Naive thymus-derived CD4-positive, alpha-beta T cell (primary cell): ENCODE data around the gene CAB39L. TPM values are rescaled to one million over a fixed set of nuclear protein-coding genes. Genes with fewer than 3 reads are reported as not detected.

Source experiments
- ATAC-seq: fragments of 150-1000 bp; cut with Tn5 transposase; 2 replicates; pipeline ENCODE4 v1.10.0; 2021; ENCODE audit warnings: mild to moderate bottlenecking, moderate library complexity
- CTCF ChIA-PET: fragments of 350-600 bp; sonication (Branson Sonifier 250); formaldehyde crosslinking; loops from one replicate; lab custom pipeline; 2021; ENCODE audit warnings: antibody characterized with exemption; lab: Charles Lee
- POLR2A ChIA-PET: fragments of 350-600 bp; sonication (Branson Sonifier 250); formaldehyde crosslinking; loops from one replicate; lab custom pipeline; 2021; ENCODE audit warnings: antibody characterized with exemption, inconsistent platforms; lab: Charles Lee
- DNase-seq, 9 donors: peaks; one replicate each; pipeline versions ENCODE4 v3.0.0 to v3.0.0-alpha.2; 2020 to 2022; ENCODE audit warnings: mixed read lengths in 1 of 9
- H3K27ac ChIP-seq: one replicate; pipeline ENCODE4 v1.7.0; 2013; ENCODE audit warnings: mild to moderate bottlenecking, low read depth, low read length, moderate library complexity
- H3K27me3 ChIP-seq, 2 donors: one replicate each; pipeline ENCODE4 v1.7.0; 2013; ENCODE audit warnings: low read length in 2 of 2, mild to moderate bottlenecking in 2 of 2, moderate library complexity in 2 of 2; ENCODE audit not compliant: control insufficient read depth in 2 of 2, insufficient read depth in 2 of 2
- H3K36me3 ChIP-seq, 3 experiments: 1 replicate in 2 of 3; 2 replicates in 1 of 3; pipeline ENCODE4 v1.7.0; 2013; ENCODE audit warnings: low read length in 3 of 3, mild to moderate bottlenecking in 3 of 3, moderate library complexity in 1 of 3; ENCODE audit not compliant: insufficient read depth in 3 of 3, control insufficient read depth in 2 of 3
- H3K4me1 ChIP-seq, 2 donors: one replicate each; pipeline ENCODE4 v1.7.0; 2013; ENCODE audit warnings: low read length in 2 of 2, mild to moderate bottlenecking in 2 of 2, moderate library complexity in 1 of 2; ENCODE audit not compliant: control insufficient read depth in 2 of 2, insufficient read depth in 2 of 2
- H3K4me3 ChIP-seq: 2 replicates; pipeline ENCODE4 v1.7.0; 2013; ENCODE audit warnings: mild to moderate bottlenecking, low read length
- H3K9me3 ChIP-seq, 3 experiments: 1 replicate in 2 of 3; 2 replicates in 1 of 3; pipeline ENCODE4 v1.7.0; 2013; ENCODE audit warnings: low read length in 3 of 3; ENCODE audit not compliant: control insufficient read depth in 2 of 3
- H3K27ac Mint-ChIP-seq, 9 donors: one replicate each; pipeline ENCODE4 v1.8.0; 2020 to 2022; ENCODE audit warnings: mixed read lengths in 9 of 9, mild to moderate bottlenecking in 8 of 9, moderate library complexity in 5 of 9, inconsistent platforms in 2 of 9
- H3K27me3 Mint-ChIP-seq, 5 donors: one replicate each; pipeline ENCODE4 v1.8.0; 2021 to 2022; ENCODE audit warnings: mixed read lengths in 5 of 5, mild to moderate bottlenecking in 1 of 5
- H3K36me3 Mint-ChIP-seq, 5 donors: one replicate each; pipeline ENCODE4 v1.8.0; 2020 to 2022; ENCODE audit warnings: mixed read lengths in 5 of 5, mild to moderate bottlenecking in 3 of 5, inconsistent platforms in 1 of 5
- H3K4me1 Mint-ChIP-seq, 7 donors: one replicate each; pipeline ENCODE4 v1.8.0; 2020 to 2022; ENCODE audit warnings: mixed read lengths in 7 of 7, mild to moderate bottlenecking in 3 of 7, inconsistent platforms in 1 of 7
- H3K4me3 Mint-ChIP-seq, 10 donors: one replicate each; pipeline ENCODE4 v1.8.0; 2020 to 2022; ENCODE audit warnings: mild to moderate bottlenecking in 10 of 10, mixed read lengths in 10 of 10, moderate library complexity in 6 of 10, inconsistent platforms in 2 of 10
- H3K9me3 Mint-ChIP-seq, 11 donors: one replicate each; pipeline ENCODE4 v1.8.0; 2020 to 2022; ENCODE audit warnings: mixed read lengths in 11 of 11, mild to moderate bottlenecking in 4 of 11, inconsistent platforms in 1 of 11, moderate library complexity in 1 of 11
- intact Hi-C, 2 donors: fragments of 100-400 bp; cut with micrococcal nuclease; formaldehyde crosslinking; loops; one replicate each; pipeline ENCODE4 v1.15.1; 2023
- polyA plus RNA-seq, 2 donors: library from polyadenylated mRNA; unstranded; fragments of 300-500 nt; fragmentation: Illumina TruSeq; gene quantifications; one replicate each; pipeline ENCODE4 v1.2.3, GENCODE V29; 2021
- total RNA-seq, 6 experiments: library from RNA in 5 of 6; stranded (reverse) in 5 of 6; gene quantifications; 1 replicate in 5 of 6; 2 replicates in 1 of 6; pipeline ENCODE4 v1.2.3 and lab custom pipeline; 2021 to 2026

CAB39L gene
- total and polyA plus RNA-seq, 7 experiments from 2014 or later = 2.9 to 5.9 (median 4.6) TPM

DNA sequence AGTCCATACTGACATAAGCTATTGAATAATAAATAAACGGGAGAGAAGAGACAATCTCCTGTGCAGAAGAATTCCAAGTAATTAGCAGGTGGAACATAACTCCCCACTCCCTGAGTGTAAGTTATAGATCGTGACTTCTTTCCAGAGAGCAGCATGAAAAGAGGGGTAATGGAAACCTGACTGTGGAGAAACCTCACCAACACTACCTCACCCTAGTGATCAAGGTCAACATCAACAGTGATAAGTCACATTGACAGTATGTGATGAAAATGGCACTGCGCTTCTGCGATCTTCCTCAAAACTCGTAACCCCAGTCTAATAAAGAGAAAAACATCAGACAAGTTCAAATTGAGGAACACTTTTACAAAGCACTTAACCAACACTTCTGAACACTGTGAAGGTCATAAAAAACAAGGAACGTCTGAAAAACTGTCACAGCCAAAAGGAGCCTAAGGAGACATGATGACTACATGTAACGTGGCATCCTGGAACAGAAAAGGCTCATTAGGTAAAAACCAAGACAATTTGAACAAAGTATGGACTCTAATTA is 19.8 kb downstream of the CAB39L start:
- peaks cover 0 to 2% (median 0%) of the 10 kb centered on the region in 7 donors for H3K4me1 Mint-ChIP-seq
- H3K27ac Mint-ChIP-seq = no peak overlapping the region
- H3K36me3 Mint-ChIP-seq = peaks cover 0 to 16% (median 4%) of the 10 kb centered on the region in 5 donors
- H3K9me3 ChIP-seq = no peaks in the 10 kb centered on the region
- H3K4me3 Mint-ChIP-seq = no peak overlapping the region
- ChIA-PET CTCF (no interaction called here), POLR2A (no interaction called here)
- H3K9me3 Mint-ChIP-seq = peaks cover 0 to 1% (median 0%) of the 10 kb centered on the region in 11 donors
- no peak overlapping the region for H3K27ac ChIP-seq
- H3K4me1 ChIP-seq = no peaks in the 10 kb centered on the region
- H3K36me3 ChIP-seq = no peaks in the 10 kb centered on the region
- no peaks in the 10 kb centered on the region for H3K27me3 ChIP-seq
- peaks cover 0 to 2% (median 0%) of the 10 kb centered on the region in 5 donors for H3K27me3 Mint-ChIP-seq
- no peak for DNase-seq
- H3K4me3 ChIP-seq = no peak overlapping the region
- intact Hi-C loops = no loop called here
- ATAC-seq = no peak

DNA sequence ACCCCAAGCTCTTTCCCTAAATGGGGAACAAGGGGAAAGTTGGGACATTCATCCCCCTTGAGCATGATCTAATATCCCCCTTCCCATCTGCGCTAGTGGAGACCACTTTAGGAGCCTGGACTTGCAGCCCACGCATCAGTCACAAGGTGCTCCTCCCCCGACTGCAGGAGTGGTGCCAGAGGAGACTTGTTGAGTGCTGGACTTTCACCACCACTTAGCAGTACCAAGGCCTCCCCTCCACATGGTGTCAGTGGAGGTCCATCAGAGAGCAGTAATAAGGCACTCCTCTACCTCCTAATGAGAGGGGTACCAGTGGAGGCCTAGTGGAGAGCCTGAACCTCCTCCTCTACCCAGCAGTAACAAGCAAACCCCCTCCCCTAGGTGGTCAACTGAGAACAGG is 22.5 kb downstream of the CAB39L start:
- intact Hi-C loops = loop anchor here (1.0 to 2.0 kb wide), 2 partner anchors 186 to 425 kb away; no protein-coding TSS in a partner anchor
- DNase-seq = peak in 2 of 9 donors; percentile 15 to 30
- no peak overlapping the region for H3K27ac Mint-ChIP-seq
- no peaks in the 10 kb centered on the region for H3K9me3 Mint-ChIP-seq
- Histone ChIP-seq H3K9me3 (no peaks in the 10 kb centered on the region), H3K4me1 (no peaks in the 10 kb centered on the region), H3K27ac (no peak overlapping the region), H3K36me3 (no peaks in the 10 kb centered on the region), H3K4me3 (no peak overlapping the region), H3K27me3 (no peaks in the 10 kb centered on the region)
- peaks cover 0 to 2% (median 0%) of the 10 kb centered on the region in 7 donors for H3K4me1 Mint-ChIP-seq
- ATAC-seq = no peak
- ChIA-PET POLR2A (no interaction called here), CTCF (no interaction called here)
- H3K36me3 Mint-ChIP-seq = peaks cover 0 to 4% (median 3%) of the 10 kb centered on the region in 5 donors
- H3K27me3 Mint-ChIP-seq = peaks cover 0 to 5% (median 0%) of the 10 kb centered on the region in 5 donors
- no peak overlapping the region for H3K4me3 Mint-ChIP-seq

DNA sequence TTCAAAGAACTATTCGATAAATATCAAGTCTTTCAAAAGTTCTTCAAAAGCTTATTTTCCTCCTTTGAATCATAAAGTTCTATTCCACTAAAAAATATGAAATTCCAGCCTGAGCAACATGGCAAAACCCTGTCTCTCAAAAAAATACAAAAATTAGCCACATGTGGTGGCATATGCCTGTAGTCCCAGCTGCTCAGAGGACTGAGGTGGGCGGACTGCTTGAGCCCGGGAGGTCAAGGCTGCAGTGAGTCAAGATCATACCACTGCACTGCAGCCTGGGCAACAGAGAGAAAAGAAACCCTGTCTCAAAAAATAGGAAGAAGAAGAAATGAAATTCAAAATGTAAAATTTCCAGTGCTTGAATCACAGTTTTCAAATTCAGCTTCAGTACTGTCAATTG is 24.6 kb downstream of the CAB39L start:
- H3K36me3 Mint-ChIP-seq = peaks cover 0 to 4% (median 3%) of the 10 kb centered on the region in 5 donors
- H3K4me1 Mint-ChIP-seq = peaks cover 0 to 2% (median 0%) of the 10 kb centered on the region in 7 donors
- H3K4me3 Mint-ChIP-seq = no peak overlapping the region
- ChIA-PET POLR2A (no interaction called here), CTCF (no interaction called here)
- Histone ChIP-seq H3K9me3 (no peaks in the 10 kb centered on the region), H3K4me3 (no peak overlapping the region), H3K4me1 (no peaks in the 10 kb centered on the region), H3K27me3 (no peaks in the 10 kb centered on the region), H3K27ac (no peak overlapping the region), H3K36me3 (no peaks in the 10 kb centered on the region)
- DNase-seq (no peak), ATAC-seq (no peak)
- peaks cover 0 to 2% (median 0%) of the 10 kb centered on the region in 11 donors for H3K9me3 Mint-ChIP-seq
- H3K27ac Mint-ChIP-seq = no peak overlapping the region
- H3K27me3 Mint-ChIP-seq = peaks cover 0 to 5% (median 0%) of the 10 kb centered on the region in 5 donors
- intact Hi-C loops = no loop called here

DNA sequence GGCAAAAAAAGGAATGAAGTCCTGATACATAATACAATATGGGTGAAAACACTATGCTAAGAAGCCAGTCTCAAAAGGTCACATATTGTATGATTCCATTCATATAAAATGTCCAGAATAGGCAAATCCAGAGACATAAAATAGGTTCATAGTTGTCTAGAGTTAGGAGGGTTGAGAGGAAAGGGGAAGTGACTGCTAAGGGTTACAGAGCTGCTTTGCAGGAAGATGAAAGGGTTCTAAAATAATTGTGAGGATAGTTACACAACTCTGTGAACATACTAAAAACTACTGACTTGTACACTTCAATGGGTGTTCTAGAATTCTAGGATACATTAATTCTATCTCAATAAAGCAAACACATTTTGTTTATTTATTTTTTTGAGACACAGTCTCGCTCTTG is 25.7 kb downstream of the CAB39L start:
- Mint-ChIP-seq H3K36me3 (peaks cover 0 to under 1% (median 0%) of the 10 kb centered on the region in 5 donors), H3K4me1 (peaks cover 0 to 2% (median 0%) of the 10 kb centered on the region in 7 donors), H3K9me3 (peaks cover 0 to 2% (median 0%) of the 10 kb centered on the region in 11 donors), H3K4me3 (no peak overlapping the region), H3K27ac (no peak overlapping the region), H3K27me3 (peaks cover 0 to 5% (median 0%) of the 10 kb centered on the region in 5 donors)
- Histone ChIP-seq H3K27ac (no peak overlapping the region), H3K4me3 (no peak overlapping the region), H3K4me1 (no peaks in the 10 kb centered on the region), H3K27me3 (no peaks in the 10 kb centered on the region), H3K9me3 (no peaks in the 10 kb centered on the region), H3K36me3 (no peaks in the 10 kb centered on the region)
- CTCF ChIA-PET = no interaction called here
- DNase-seq (no peak), ATAC-seq (no peak)
- POLR2A ChIA-PET = no interaction called here
- intact Hi-C loops = no loop called here

DNA sequence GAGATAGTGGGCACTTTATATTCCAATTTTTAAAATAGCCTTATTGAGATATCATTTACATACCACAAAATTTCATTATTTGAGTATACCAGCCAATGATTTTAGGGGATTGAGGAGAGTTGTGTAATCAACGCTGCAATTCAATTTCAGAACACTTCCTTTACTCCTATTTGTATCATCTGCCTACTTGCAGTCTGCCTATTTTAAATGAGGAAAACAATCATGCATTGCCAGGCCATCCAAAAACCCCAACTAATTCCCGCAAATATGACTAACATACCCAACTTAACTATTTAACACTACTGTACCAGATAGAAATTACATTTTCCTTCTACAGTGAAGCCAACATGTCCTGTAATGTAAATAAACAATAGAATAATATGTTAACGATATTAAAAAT is 26.7 kb downstream of the CAB39L start:
- ATAC-seq (no peak), DNase-seq (no peak)
- Mint-ChIP-seq H3K27me3 (peaks cover 0 to 5% (median 0%) of the 10 kb centered on the region in 5 donors), H3K9me3 (peaks cover 0 to 2% (median 0%) of the 10 kb centered on the region in 11 donors), H3K36me3 (peaks cover 0 to 8% (median 0%) of the 10 kb centered on the region in 5 donors), H3K4me3 (no peak overlapping the region), H3K27ac (no peak overlapping the region), H3K4me1 (peaks cover 0 to 2% (median 0%) of the 10 kb centered on the region in 7 donors)
- CTCF ChIA-PET = no interaction called here
- Histone ChIP-seq H3K36me3 (no peaks in the 10 kb centered on the region), H3K27ac (no peak overlapping the region), H3K27me3 (no peaks in the 10 kb centered on the region), H3K9me3 (no peaks in the 10 kb centered on the region), H3K4me3 (no peak overlapping the region), H3K4me1 (no peaks in the 10 kb centered on the region)
- POLR2A ChIA-PET = no interaction called here
- intact Hi-C loops = no loop called here

DNA sequence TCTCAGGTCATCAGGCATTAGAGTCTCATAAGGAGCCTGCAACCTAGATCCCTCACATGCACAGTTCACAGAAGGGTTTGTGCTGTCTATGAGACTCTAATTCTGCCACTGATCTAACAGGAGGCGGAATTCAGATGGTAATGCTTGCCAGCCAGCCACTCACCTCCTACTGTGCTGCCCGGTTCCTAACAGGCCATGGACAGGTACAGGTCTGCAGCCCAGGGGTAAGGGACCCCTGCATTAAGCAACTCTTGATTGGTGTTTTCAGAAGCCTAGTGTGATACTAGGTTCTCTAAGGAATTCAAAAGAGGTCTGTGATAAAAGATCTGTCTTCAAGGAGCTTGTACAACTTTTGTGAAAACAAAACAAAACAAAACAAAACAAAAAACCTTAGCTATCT is 31.1 kb downstream of the CAB39L start:
- Histone ChIP-seq H3K27me3 (no peaks in the 10 kb centered on the region), H3K27ac (no peak overlapping the region), H3K36me3 (no peaks in the 10 kb centered on the region), H3K4me3 (no peak overlapping the region), H3K9me3 (no peaks in the 10 kb centered on the region), H3K4me1 (no peaks in the 10 kb centered on the region)
- Mint-ChIP-seq H3K27ac (no peak overlapping the region), H3K9me3 (peaks cover 0 to 2% (median 0%) of the 10 kb centered on the region in 11 donors), H3K36me3 (peaks cover 0 to 15% (median 0%) of the 10 kb centered on the region in 5 donors), H3K4me3 (no peak overlapping the region), H3K4me1 (no peaks in the 10 kb centered on the region), H3K27me3 (no peaks in the 10 kb centered on the region)
- DNase-seq (no peak), ATAC-seq (no peak)
- ChIA-PET CTCF (no interaction called here), POLR2A (no interaction called here)
- intact Hi-C loops = no loop called here

DNA sequence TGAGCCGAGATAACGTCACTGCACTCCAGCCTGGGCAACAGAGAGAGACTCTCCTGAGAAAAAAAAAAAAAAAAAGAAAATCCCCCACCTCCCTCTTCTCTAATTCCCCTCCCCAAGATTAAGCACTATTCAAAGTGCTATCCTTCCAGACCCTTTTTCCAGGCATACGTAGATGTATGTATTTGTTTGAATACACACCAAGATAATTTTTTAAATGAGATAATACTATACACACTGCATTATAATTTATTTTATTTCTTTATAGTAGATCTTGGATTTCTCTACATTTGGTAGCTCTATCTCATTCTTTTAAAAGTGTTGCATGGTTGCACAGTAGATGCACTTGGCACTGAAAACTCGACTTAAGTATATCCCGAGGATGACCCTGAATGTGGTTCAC is 32.5 kb downstream of the CAB39L start:
- Histone ChIP-seq H3K4me3 (no peak overlapping the region), H3K4me1 (no peaks in the 10 kb centered on the region), H3K27ac (no peak overlapping the region), H3K9me3 (no peaks in the 10 kb centered on the region), H3K36me3 (no peaks in the 10 kb centered on the region), H3K27me3 (no peaks in the 10 kb centered on the region)
- ChIA-PET POLR2A (no interaction called here), CTCF (no interaction called here)
- Mint-ChIP-seq H3K9me3 (peaks cover 0 to 5% (median 2%) of the 10 kb centered on the region in 11 donors), H3K4me3 (no peak overlapping the region), H3K27me3 (no peaks in the 10 kb centered on the region), H3K36me3 (peaks cover 0 to 16% (median 0%) of the 10 kb centered on the region in 5 donors), H3K27ac (no peak overlapping the region), H3K4me1 (no peaks in the 10 kb centered on the region)
- ATAC-seq = no peak
- DNase-seq = no peak
- intact Hi-C loops = no loop called here
